ENCODE results near the gene ATP2A1. TPM values are rescaled to one million over a fixed set of nuclear protein-coding genes. Genes with fewer than 3 reads are reported as not detected.

Gene ATP2A1
- total RNA-seq, 4 donors from 2014 or later = 0.19 to 0.26 TPM; not detected in 2

GRCh38 chr16:28903344-28904042, 25.2 kb downstream of the ATP2A1 start:
- TF ChIP-seq POLR2A (IDR thresholded peaks at IDR 0.05) = no peak
- no peak for TF ChIP-seq CTCF (IDR thresholded peaks at IDR 0.05)
- Histone ChIP-seq H3K27me3 (no peaks in the 10 kb centered on the region), H3K9me3 (no peaks in the 10 kb centered on the region), H3K27ac (no peak overlapping the region), H3K4me3 (no peak overlapping the region), H3K4me1 (no peaks in the 10 kb centered on the region), H3K36me3 (peaks cover 0 to 51% (median 13%) of the 10 kb centered on the region in 3 donors)
- WGBS, 2 donors = 81 to 88% methylated on average over 8 to 12 of the region's 29 CpGs
- DNase-seq = no peak
- intact Hi-C loops (cut with DNase I) = no loop called here

GRCh38 chr16:28904363-28904762, 26.1 kb downstream of the ATP2A1 start:
- WGBS, 2 donors = 89% methylated on average over 11 of the region's 14 CpGs; no CpG with 5 or more reads in 1 of the 2 donors
- Histone ChIP-seq H3K4me1 (no peaks in the 10 kb centered on the region), H3K4me3 (no peak overlapping the region), H3K27me3 (no peaks in the 10 kb centered on the region), H3K9me3 (no peaks in the 10 kb centered on the region), H3K27ac (no peak overlapping the region), H3K36me3 (peaks cover 0 to 60% (median 13%) of the 10 kb centered on the region in 3 donors)
- intact Hi-C loops (cut with DNase I) = no loop called here
- DNase-seq = no peak
- TF ChIP-seq CTCF (IDR thresholded peaks at IDR 0.05) = no peak
- TF ChIP-seq POLR2A (IDR thresholded peaks at IDR 0.05) = no peak

GRCh38 chr16:28904828-28905227, 26.5 kb downstream of the ATP2A1 start:
- intact Hi-C loops (cut with DNase I) = no loop called here
- no peaks in the 10 kb centered on the region for H3K4me1 ChIP-seq
- no peaks in the 10 kb centered on the region for H3K27me3 ChIP-seq
- H3K4me3 ChIP-seq = no peak overlapping the region
- no peak overlapping the region for H3K27ac ChIP-seq
- TF ChIP-seq POLR2A (IDR thresholded peaks at IDR 0.05) (no peak), CTCF (IDR thresholded peaks at IDR 0.05) (no peak)
- no peak for DNase-seq
- WGBS, 2 donors = 91% methylated on average over 9 of the region's 16 CpGs; no CpG with 5 or more reads in 1 of the 2 donors
- H3K9me3 ChIP-seq = no peaks in the 10 kb centered on the region
- H3K36me3 ChIP-seq = peaks cover 0 to 65% (median 13%) of the 10 kb centered on the region in 3 donors

- Histone ChIP-seq H3K27me3 (no peaks in the 10 kb centered on the region), H3K9me3 (no peaks in the 10 kb centered on the region), H3K4me1 (no peaks in the 10 kb centered on the region), H3K36me3 (peaks cover 0 to 69% (median 13%) of the 10 kb centered on the region in 3 donors), H3K27ac (no peak overlapping the region), H3K4me3 (no peak overlapping the region)
- TF ChIP-seq POLR2A (IDR thresholded peaks at IDR 0.05) = no peak
- TF ChIP-seq CTCF (IDR thresholded peaks at IDR 0.05) = no peak
- 92% methylated on average over 2 of the region's 9 CpGs; no CpG with 5 or more reads in 1 of the 2 donors for WGBS, 2 donors
- no peak for DNase-seq
- intact Hi-C loops (cut with DNase I) = no loop called here
These were observed 27.0 kb downstream of the ATP2A1 start for GRCh38 chr16:28905229-28905754.

- Histone ChIP-seq H3K4me1 (peaks cover 0 to 5% (median 3%) of the 10 kb centered on the region in 3 donors), H3K4me3 (no peak overlapping the region), H3K27ac (no peak overlapping the region), H3K27me3 (no peaks in the 10 kb centered on the region), H3K36me3 (peaks cover 0 to 75% (median 13%) of the 10 kb centered on the region in 3 donors), H3K9me3 (no peaks in the 10 kb centered on the region)
- intact Hi-C loops (cut with DNase I) = no loop called here
- no peak for TF ChIP-seq POLR2A (IDR thresholded peaks at IDR 0.05)
- no peak for DNase-seq
- WGBS, 2 donors = 88 to 90% methylated on average over 7 to 16 of the region's 24 CpGs
These were observed 27.6 kb downstream of the ATP2A1 start for GRCh38 chr16:28905800-28906372.

Measured in esophagus squamous epithelium (tissue), 5 donors.